Measurements from ENCODE around the gene DUOXA2. TPM values are rescaled to one million over a fixed set of nuclear protein-coding genes. Genes with fewer than 3 reads are reported as not detected.

Gene DUOXA2
- total RNA-seq, 1 experiment from 2014 or later = not detected

DNA sequence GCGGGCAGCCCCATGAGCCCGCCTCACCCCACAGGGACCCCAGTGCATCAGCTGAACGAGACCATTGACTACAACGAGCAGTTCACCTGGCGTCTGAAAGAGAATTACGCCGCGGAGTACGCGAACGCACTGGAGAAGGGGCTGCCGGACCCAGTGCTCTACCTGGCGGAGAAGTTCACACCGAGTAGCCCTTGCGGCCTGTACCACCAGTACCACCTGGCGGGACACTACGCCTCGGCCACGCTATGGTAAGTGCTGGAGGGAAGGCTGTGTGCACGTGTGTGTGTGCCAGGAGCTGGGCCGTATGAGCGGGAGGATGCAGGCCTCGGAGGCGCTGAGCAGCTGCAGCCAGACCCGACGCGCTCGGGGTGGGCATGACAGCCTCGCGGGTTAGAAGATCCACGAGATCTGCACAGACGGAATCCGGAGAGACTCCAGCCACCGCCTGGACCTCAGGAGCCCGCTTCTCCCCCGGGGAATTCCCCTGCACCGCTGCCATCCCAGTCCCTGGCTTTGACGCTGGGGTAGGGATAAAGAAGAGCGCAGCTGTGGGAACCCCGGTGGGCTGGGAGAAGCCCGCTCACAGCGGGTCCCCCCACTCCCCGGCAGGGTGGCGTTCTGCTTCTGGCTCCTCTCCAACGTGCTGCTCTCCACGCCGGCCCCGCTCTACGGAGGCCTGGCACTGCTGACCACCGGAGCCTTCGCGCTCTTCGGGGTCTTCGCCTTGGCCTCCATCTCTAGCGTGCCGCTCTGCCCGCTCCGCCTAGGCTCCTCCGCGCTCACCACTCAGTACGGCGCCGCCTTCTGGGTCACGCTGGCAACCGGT lies 2.6 kb downstream of the DUOXA2 start:
- Histone ChIP-seq H3K4me3 (no peak overlapping the region), H3K36me3 (no peaks in the 10 kb centered on the region), H3K27me3 (replicated peaks) (peaks cover 51% of the 10 kb centered on the region), H3K4me1 (replicated peaks) (peaks cover 2% of the 10 kb centered on the region; the same call in 1 of the 2 replicates), H3K9me3 (replicated peaks) (no peaks in the 10 kb centered on the region), H3K27ac (no peak overlapping the region)
- no peak for DNase-seq (ENCODE audit: low read depth in 1 of 2, low spot score in 2 of 2)

DNA sequence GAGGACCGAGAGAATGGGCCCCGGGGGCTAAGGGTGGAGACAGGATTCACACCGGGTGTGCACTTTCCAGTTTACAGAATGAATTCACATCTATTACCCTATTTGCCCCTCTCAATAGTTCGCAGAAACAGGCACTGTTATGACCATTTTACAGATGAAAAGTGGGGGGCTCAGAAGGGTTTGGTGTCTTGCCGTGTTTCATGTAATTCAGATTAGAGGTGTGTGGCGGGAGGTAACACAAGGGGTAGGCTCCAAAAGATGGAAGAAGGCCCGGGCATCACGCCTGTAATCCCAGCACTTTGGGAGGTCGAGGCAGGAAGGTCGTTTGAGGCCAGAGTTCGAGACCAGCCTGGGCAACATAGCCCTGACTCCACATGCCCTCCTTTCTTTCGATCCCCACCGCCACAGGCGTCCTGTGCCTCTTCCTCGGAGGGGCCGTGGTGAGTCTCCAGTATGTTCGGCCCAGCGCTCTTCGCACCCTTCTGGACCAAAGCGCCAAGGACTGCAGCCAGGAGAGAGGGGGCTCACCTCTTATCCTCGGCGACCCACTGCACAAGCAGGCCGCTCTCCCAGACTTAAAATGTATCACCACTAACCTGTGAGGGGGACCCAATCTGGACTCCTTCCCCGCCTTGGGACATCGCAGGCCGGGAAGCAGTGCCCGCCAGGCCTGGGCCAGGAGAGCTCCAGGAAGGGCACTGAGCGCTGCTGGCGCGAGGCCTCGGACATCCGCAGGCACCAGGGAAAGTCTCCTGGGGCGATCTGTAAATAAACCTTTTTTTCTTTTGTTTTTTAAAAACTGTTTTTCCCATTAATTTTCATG lies 3.4 kb downstream of the DUOXA2 start:
- Histone ChIP-seq H3K27me3 (replicated peaks) (peaks cover 42% of the 10 kb centered on the region), H3K4me3 (no peak overlapping the region), H3K27ac (no peak overlapping the region), H3K4me1 (replicated peaks) (peaks cover 5% of the 10 kb centered on the region; the same call in 1 of the 2 replicates), H3K9me3 (replicated peaks) (no peaks in the 10 kb centered on the region), H3K36me3 (no peaks in the 10 kb centered on the region)
- no peak for DNase-seq (ENCODE audit: low read depth in 1 of 2, low spot score in 2 of 2)

DNA sequence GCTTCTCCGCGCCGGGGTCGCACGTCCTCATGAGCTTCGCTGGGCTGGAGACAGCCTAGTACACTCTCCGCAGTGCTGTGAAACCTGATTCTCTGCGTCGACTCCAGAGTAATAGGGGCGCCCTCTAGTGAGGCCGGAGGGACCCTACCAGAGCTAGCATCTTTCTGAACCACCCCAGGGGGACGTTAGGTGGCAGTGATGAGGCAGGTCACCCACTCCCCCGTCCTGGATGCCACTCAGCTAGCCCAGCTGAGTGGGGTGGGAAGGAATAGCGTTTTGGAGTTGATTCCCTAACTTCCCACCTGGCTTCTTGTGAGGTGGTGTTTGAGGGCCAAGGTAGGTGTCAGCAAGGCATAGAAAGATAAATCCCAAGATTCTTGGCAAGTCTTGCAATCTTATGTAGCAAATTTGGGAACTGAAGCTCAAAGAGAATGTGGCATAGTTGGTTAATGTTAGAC lies 4.0 kb downstream of the DUOXA2 start:
- Histone ChIP-seq H3K36me3 (no peaks in the 10 kb centered on the region), H3K4me1 (replicated peaks) (peaks cover 5% of the 10 kb centered on the region; the same call in 1 of the 2 replicates), H3K27ac (no peak overlapping the region), H3K27me3 (replicated peaks) (peaks cover 36% of the 10 kb centered on the region), H3K9me3 (replicated peaks) (no peaks in the 10 kb centered on the region), H3K4me3 (no peak overlapping the region)
- DNase-seq (ENCODE audit: low read depth in 1 of 2, low spot score in 2 of 2) = peak; percentile 63 to 82

DNA sequence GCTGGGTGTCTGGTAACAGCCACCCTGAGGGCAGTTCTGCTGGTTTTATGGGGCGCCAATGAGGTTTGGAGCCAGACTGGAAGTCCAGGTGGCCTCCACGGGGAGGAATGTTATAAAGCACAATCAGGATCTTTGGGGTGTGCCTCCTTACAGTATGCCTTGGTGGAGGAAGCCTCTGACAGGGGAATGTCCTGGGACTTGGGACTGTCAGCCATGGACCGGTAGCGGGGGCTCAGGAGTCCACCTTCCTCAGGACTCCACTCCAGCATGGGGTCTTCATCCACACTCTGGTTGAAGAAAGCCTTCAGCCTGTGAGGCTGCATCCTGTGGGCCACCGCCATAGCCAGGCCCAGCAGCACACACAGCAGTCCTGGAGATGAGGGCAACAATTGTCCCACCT lies 4.9 kb downstream of the DUOXA2 start:
- Histone ChIP-seq H3K36me3 (no peaks in the 10 kb centered on the region), H3K9me3 (replicated peaks) (no peaks in the 10 kb centered on the region), H3K27ac (no peak overlapping the region), H3K4me3 (no peak overlapping the region), H3K4me1 (replicated peaks) (peaks cover 5% of the 10 kb centered on the region; the same call in 1 of the 2 replicates), H3K27me3 (replicated peaks) (peaks cover 28% of the 10 kb centered on the region)
- DNase-seq (ENCODE audit: low read depth in 1 of 2, low spot score in 2 of 2) = no peak

DNA sequence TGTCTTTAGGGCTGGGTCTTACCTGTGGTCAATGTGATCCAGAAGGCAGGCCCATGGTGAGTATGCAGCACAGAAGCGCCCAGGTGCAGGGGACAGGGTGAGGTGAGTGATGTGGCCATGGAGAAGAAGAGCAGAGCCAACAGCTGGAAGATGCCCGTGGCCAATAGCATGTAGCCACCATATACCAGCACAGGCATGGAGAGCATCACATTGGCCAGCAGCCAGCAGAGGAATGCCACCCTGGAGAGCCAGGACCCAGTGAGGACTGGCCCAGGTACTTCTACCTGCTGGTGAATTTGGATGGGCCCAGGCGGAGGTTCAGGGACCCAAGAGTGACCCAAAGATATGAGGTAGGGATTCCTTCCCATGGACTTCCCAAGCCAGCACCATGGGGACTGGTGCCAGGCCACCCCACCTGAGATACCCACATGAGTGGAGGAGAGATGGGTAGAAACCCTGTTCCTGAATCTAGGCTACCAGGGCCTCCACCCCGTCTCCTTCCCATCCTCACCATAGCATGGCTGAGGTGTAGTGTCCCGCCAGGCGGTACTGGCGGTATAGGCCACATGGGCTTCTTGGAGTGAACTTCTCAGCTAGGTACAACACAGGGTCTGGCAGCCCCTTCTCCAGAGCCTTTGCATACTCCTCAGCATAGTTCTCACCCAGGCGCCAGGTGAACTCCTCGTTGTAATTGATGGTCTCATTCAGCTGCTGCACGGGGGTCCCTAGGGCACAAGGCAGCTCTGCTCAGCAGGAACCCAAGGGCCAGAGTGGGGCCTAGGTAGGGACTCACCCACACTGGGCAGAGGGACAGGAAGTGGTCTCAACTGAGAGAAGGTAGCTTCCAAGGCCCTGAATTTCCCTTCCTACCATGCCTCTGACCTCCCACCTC lies 6.2 kb downstream of the DUOXA2 start:
- Histone ChIP-seq H3K27ac (no peak overlapping the region), H3K9me3 (replicated peaks) (no peaks in the 10 kb centered on the region), H3K36me3 (no peaks in the 10 kb centered on the region), H3K4me1 (replicated peaks) (peaks cover 5% of the 10 kb centered on the region; the same call in 1 of the 2 replicates), H3K27me3 (replicated peaks) (peaks cover 16% of the 10 kb centered on the region), H3K4me3 (no peak overlapping the region)
- DNase-seq (ENCODE audit: low read depth in 1 of 2, low spot score in 2 of 2) = no peak

DNA sequence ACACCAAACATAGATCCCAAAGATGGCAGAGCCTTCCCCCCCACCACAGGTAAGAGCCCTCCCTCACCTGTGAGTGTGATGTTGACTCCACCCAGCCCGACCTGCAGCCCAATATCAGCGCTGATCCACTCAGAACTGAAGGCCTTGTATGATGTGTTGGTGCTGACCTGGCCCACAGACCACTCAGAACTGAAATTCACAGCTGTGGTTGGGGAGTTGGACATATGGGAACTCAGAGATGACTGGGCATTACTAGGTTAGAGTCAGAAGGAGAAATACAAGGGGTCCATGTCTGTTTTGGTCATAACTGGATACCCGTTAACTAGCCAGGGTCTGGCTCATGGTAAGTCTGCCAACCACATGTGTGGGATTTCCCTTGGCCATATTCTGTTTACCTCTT lies 6.9 kb downstream of the DUOXA2 start:
- peaks cover 5% of the 10 kb centered on the region; the same call in 1 of the 2 replicates for H3K4me1 ChIP-seq (replicated peaks)
- DNase-seq (ENCODE audit: low read depth in 1 of 2, low spot score in 2 of 2) = no peak
- H3K27me3 ChIP-seq (replicated peaks) = peaks cover 16% of the 10 kb centered on the region
- no peak overlapping the region for H3K27ac ChIP-seq
- no peaks in the 10 kb centered on the region for H3K9me3 ChIP-seq (replicated peaks)
- no peaks in the 10 kb centered on the region for H3K36me3 ChIP-seq
- H3K4me3 ChIP-seq = no peak overlapping the region

DNA sequence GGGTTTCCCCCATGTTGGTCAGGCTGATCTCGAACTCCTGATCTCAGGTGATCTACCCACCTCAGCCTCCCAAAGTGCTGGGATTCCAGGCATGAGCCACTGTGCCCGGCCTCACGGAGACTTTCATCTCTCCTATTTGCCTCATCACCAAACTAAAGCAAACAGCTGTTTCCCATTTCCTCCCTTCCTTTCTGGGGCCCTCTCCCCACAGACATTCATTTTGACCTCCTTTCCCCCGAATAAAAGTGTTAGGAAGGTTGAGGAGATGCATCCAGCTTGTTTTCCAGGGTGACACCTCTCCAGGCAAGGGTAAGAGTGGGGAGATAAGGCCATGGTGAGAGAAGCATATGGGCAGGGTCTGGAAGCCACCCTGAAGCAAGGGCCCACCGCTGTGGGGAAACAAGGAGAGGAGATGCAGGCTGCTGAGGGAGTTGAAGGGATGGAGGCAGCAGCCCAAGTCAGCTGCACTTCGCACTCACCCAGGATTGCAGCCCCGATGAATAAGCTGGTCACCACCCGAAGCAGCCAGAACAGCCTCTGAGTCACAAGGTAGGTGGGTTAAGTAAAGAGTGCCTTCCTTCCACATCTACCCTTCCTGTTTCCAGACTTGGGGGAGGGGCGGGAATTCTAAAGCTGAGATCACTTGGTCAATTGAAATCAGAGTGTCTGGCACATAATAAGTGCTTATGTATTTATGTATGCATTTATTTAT lies 7.7 kb downstream of the DUOXA2 start:
- no peak overlapping the region for H3K4me3 ChIP-seq
- H3K9me3 ChIP-seq (replicated peaks) = no peaks in the 10 kb centered on the region
- peaks cover 5% of the 10 kb centered on the region; the same call in 1 of the 2 replicates for H3K4me1 ChIP-seq (replicated peaks)
- H3K27me3 ChIP-seq (replicated peaks) = peaks cover 19% of the 10 kb centered on the region
- DNase-seq (ENCODE audit: low read depth in 1 of 2, low spot score in 2 of 2) = peak in 1 of 2 experiments; percentile 13
- no peak overlapping the region for H3K27ac ChIP-seq
- H3K36me3 ChIP-seq = no peaks in the 10 kb centered on the region

DNA sequence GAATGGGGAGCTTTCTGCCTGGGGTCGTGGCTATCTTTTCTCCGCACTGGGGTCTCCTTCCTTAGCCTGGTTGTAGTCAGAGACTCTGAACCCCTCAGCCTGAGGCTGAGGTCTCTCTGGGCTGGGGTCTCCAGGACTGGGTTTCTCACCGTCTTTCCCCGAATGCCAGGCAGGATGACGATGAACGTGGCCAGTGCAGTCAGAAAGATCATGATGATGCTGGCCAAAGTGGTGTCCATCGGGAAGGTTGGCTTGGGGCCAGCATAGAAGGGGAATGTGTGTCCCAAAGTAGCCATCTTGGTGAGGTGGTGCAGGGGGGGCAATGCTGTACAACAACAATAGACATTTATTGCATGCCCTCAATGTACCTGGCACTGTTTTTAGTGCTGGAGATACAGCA lies 8.6 kb downstream of the DUOXA2 start:
- no peaks in the 10 kb centered on the region for H3K9me3 ChIP-seq (replicated peaks)
- H3K36me3 ChIP-seq = no peaks in the 10 kb centered on the region
- H3K27me3 ChIP-seq (replicated peaks) = peaks cover 21% of the 10 kb centered on the region
- H3K27ac ChIP-seq = no peak overlapping the region
- DNase-seq (ENCODE audit: low read depth in 1 of 2, low spot score in 2 of 2) = no peak
- no peak overlapping the region for H3K4me3 ChIP-seq
- H3K4me1 ChIP-seq (replicated peaks) = peaks cover 5% of the 10 kb centered on the region; the same call in 1 of the 2 replicates

DNA sequence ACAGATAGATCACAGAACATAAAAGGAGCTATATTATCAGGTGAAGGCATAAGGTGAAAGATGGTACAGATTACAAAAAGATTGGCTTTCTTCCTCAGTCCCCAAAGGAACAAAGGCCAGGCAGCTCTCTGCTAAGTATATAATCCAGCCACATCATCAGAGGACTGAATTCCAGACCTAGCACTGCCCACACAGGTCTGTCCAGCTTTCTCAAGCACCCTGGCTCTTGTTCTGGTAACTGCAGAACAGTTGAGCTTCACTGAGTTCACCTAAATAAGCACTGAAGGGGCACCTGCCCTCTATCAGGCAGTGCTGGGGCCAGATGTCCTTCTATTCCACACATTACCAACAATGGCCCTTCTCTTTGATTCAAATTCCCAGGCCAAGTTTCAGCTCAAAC lies 9.3 kb downstream of the DUOXA2 start:
- H3K36me3 ChIP-seq = no peaks in the 10 kb centered on the region

DNA sequence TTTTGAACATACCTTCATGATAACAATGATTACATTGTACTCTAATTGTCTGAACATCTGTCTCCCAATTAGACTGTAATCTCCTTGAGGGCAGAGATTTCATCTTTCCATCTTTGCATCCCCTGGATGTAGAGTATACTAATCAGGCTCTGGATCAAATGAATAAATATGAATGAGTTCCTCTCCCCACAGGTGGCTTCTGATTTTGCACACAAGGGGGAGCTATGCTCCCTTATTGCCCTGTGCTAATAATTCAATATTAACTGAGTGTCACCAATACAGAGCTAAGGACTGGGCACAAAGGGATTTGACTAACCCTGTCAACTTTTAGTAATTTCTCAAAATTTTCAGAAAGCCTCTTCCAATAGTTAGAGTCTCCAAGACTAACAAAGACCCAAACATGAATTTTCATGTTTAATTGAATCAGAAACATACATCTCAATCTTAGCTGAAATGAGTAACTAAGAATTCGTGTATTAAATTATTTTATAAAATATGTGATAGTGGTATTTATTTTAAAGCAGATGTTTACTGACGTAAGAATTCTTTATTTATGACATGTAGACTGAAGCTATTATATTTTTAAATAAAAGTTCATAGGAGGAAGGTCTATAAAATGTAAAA lies 12.5 kb downstream of the DUOXA2 start:
- H3K27me3 ChIP-seq (replicated peaks) = peaks cover 55% of the 10 kb centered on the region
- H3K4me1 ChIP-seq (replicated peaks) = peaks cover 4% of the 10 kb centered on the region; the same call in 1 of the 2 replicates
- H3K9me3 ChIP-seq (replicated peaks) = no peaks in the 10 kb centered on the region
- H3K36me3 ChIP-seq = no peaks in the 10 kb centered on the region
- no peak for DNase-seq (ENCODE audit: low read depth in 1 of 2, low spot score in 2 of 2)
- H3K4me3 ChIP-seq = no peak overlapping the region
- H3K27ac ChIP-seq = no peak overlapping the region

More for the DNA sequence above, 9.3 kb downstream of the DUOXA2 start:
- Histone ChIP-seq H3K4me1 (replicated peaks) (peaks cover 5% of the 10 kb centered on the region; the same call in 1 of the 2 replicates), H3K9me3 (replicated peaks) (no peaks in the 10 kb centered on the region), H3K4me3 (no peak overlapping the region), H3K27me3 (replicated peaks) (peaks cover 27% of the 10 kb centered on the region), H3K27ac (no peak overlapping the region)
- no peak for DNase-seq (ENCODE audit: low read depth in 1 of 2, low spot score in 2 of 2)

DNA sequence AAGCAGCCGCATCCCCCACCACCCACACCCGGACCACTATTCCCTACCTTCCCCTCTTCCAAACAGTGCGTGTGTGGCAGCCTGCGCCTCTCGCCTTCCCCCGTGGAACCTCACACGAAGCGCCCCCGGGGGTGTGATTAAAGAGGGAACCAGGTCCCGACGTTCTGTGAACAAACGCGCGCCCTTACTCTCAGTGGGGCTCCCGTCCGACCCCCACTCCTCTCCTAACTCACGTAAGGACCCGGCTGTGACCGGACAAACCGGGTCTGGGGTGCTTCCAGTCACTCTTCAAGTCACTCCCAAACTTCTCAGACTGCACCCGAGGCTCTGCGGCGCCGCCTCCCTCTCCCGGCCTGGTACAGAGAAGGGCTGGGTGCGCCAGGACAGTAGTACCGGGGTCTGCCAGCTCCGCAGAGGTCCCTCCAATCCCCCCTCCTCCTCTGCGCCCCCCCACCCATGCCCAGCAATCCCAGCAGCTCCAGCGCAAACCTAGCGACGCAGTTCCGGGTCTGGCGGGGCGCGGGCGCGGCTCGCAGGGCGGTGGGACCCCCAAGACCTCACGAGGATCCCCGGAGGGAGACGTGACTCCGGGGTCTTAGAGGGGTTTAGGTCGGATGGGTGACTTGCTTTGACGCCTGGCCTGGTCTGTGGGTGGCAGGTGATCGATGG lies 15.0 kb downstream of the DUOXA2 start:
- no peak overlapping the region for H3K27ac ChIP-seq
- DNase-seq (ENCODE audit: low read depth in 1 of 2, low spot score in 2 of 2) = no peak
- H3K36me3 ChIP-seq = no peaks in the 10 kb centered on the region
- no peak overlapping the region for H3K4me3 ChIP-seq
- H3K4me1 ChIP-seq (replicated peaks) = no peaks in the 10 kb centered on the region
- H3K27me3 ChIP-seq (replicated peaks) = peaks cover 64% of the 10 kb centered on the region
- no peaks in the 10 kb centered on the region for H3K9me3 ChIP-seq (replicated peaks)

DNA sequence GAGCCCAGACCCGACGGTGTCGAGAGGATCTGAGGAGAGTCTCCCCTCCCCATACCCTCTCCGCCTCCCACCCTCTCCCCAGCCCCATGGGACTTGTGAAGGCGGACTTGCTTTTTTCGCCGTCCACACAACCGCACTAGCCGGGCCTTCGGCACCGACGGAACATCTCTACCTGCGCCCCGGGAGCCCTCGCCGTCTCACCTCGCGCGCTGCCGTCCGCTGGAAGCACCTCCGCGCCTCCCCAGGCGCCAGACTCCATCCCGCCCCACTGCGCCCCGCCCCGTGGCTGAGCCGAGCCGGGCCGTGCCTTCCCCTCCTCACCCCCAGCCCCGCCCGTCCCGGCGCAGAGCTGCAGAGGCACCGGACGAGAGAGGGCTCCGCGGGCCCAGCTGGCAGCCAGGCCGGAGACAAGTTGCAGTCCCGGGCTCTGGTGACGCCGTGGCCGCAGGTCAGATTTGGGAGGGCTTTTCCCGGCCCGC lies 15.6 kb downstream of the DUOXA2 start, which contains the start of the genes DUOX1 and DUOXA1:
Gene DUOX1 (plus strand): TSS at position 344 of the 479 bp plus-strand sequence. CDS start 1,973 bp downstream, outside the sequence.
Gene DUOXA1 (minus strand): TSS at position 229 of the 479 bp plus-strand sequence. CDS start 6,865 bp downstream, outside the sequence.
- no peaks in the 10 kb centered on the region for H3K9me3 ChIP-seq (replicated peaks)
- DNase-seq (ENCODE audit: low read depth in 1 of 2, low spot score in 2 of 2) = no peak
- no peak within 1 kb of the TSS for H3K4me3 ChIP-seq
- no peak within 1 kb of the TSS for H3K27ac ChIP-seq
- H3K4me1 ChIP-seq (replicated peaks) = no peaks in the 10 kb centered on the region
- peaks cover 64% of the 10 kb centered on the region for H3K27me3 ChIP-seq (replicated peaks)
- no peaks in the 10 kb centered on the region for H3K36me3 ChIP-seq

Data from SJSA1 (cell line).